ENCODE measurements around the gene CLECL1. TPM values are rescaled to one million over a fixed set of nuclear protein-coding genes. Genes with fewer than 3 reads are reported as not detected.

CLECL1 gene
- total and polyA plus RNA-seq, 3 experiments from 2014 or later = 3.6 to 14.3 (median 4.7) TPM

DNA sequence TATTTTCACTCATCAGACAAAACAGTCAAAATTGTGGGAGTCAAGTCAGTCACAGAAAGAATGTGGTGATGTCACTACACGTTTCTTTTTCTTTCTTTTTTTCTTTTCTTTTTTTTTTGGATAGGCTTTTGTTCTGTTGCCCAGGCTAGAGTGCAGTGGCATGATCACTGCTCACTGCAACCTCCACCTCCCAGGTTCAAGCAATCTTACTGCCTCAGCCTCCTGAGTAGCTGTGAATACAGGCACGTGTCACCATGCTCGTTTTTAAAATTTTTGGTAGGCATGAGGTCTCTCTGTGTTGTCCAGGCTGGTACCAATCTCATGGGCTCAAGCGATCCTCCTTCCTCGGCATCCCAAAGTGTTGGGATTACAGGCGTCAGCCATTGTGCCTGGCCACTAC, 2.3 kb downstream of the CLECL1 start:
- DNase-seq = no peak
- no peaks in the 10 kb centered on the region for H3K9me3 ChIP-seq (ENCODE audit: low read length)
- Mint-ChIP-seq H3K27ac (peak overlapping the region in 2 of 8 donors; percentile 86 to 87), H3K4me1 (peaks cover 9 to 41% (median 13%) of the 10 kb centered on the region in 3 donors), H3K27me3 (no peaks in the 10 kb centered on the region), H3K36me3 (no peaks in the 10 kb centered on the region), H3K4me3 (peak overlapping the region in 4 of 7 donors; percentile 15 to 83 (median 72)), H3K9me3 (no peaks in the 10 kb centered on the region)
- no peak overlapping the region for H3K27ac ChIP-seq (ENCODE audit: low read depth, low read length)
- H3K4me3 ChIP-seq (ENCODE audit: low read length) = no peak overlapping the region
- ChIA-PET POLR2A (no interaction called here), CTCF (interaction anchor here (1.0 kb wide), 1 partner anchor 19 kb away, joined by 3 read pairs; no protein-coding TSS in a partner anchor)
- no peaks in the 10 kb centered on the region for H3K27me3 ChIP-seq (ENCODE audit: insufficient read depth, low read length, poor library complexity, severe bottlenecking)
- no peaks in the 10 kb centered on the region for H3K36me3 ChIP-seq (ENCODE audit: insufficient read depth, low read length)
- H3K4me1 ChIP-seq (ENCODE audit: insufficient read depth, low read length) = peaks cover 3% of the 10 kb centered on the region

- H3K36me3 Mint-ChIP-seq = no peaks in the 10 kb centered on the region
- no peaks in the 10 kb centered on the region for H3K27me3 ChIP-seq (ENCODE audit: insufficient read depth, low read length, poor library complexity, severe bottlenecking)
- no peak overlapping the region for H3K4me3 ChIP-seq (ENCODE audit: low read length)
- no peaks in the 10 kb centered on the region for H3K27me3 Mint-ChIP-seq
- peak overlapping the region in 2 of 7 donors; percentile 15 to 83 for H3K4me3 Mint-ChIP-seq
- CTCF ChIA-PET = interaction anchor here (0.9 to 1.0 kb wide), 4 partner anchors 9 to 94 kb away, joined by 3 to 5 read pairs (median 3); no protein-coding TSS in a partner anchor
- H3K4me1 Mint-ChIP-seq = peaks cover 8 to 41% (median 13%) of the 10 kb centered on the region in 3 donors
- no peaks in the 10 kb centered on the region for H3K9me3 Mint-ChIP-seq
- no peak overlapping the region for H3K27ac ChIP-seq (ENCODE audit: low read depth, low read length)
- DNase-seq = no peak
- H3K9me3 ChIP-seq (ENCODE audit: low read length) = no peaks in the 10 kb centered on the region
- peaks cover 3% of the 10 kb centered on the region for H3K4me1 ChIP-seq (ENCODE audit: insufficient read depth, low read length)
- POLR2A ChIA-PET = no interaction called here
- H3K36me3 ChIP-seq (ENCODE audit: insufficient read depth, low read length) = no peaks in the 10 kb centered on the region
- peak overlapping the region in 1 of 8 donors; percentile 73 for H3K27ac Mint-ChIP-seq
Measured at GRCh38 chr12:9730011-9730410, 2.9 kb downstream of the CLECL1 start.

- Histone ChIP-seq H3K4me3 (ENCODE audit: low read length) (no peak overlapping the region), H3K27me3 (ENCODE audit: insufficient read depth, low read length, poor library complexity, severe bottlenecking) (no peaks in the 10 kb centered on the region), H3K27ac (ENCODE audit: low read depth, low read length) (no peak overlapping the region), H3K9me3 (ENCODE audit: low read length) (no peaks in the 10 kb centered on the region), H3K36me3 (ENCODE audit: insufficient read depth, low read length) (no peaks in the 10 kb centered on the region), H3K4me1 (ENCODE audit: insufficient read depth, low read length) (peaks cover 3% of the 10 kb centered on the region)
- no peaks in the 10 kb centered on the region for H3K9me3 Mint-ChIP-seq
- peaks cover 8 to 39% (median 13%) of the 10 kb centered on the region in 3 donors for H3K4me1 Mint-ChIP-seq
- H3K27me3 Mint-ChIP-seq = peaks cover 0 to 5% of the 10 kb centered on the region in 2 donors
- POLR2A ChIA-PET = no interaction called here
- CTCF ChIA-PET = interaction anchor here (0.9 kb wide), 2 partner anchors 21 to 93 kb away, joined by 3 read pairs; no protein-coding TSS in a partner anchor
- H3K4me3 Mint-ChIP-seq = no peak overlapping the region
- H3K36me3 Mint-ChIP-seq = no peaks in the 10 kb centered on the region
- DNase-seq = no peak
- H3K27ac Mint-ChIP-seq = no peak overlapping the region
Measured at GRCh38 chr12:9729082-9729481, 3.8 kb downstream of the CLECL1 start.

DNA sequence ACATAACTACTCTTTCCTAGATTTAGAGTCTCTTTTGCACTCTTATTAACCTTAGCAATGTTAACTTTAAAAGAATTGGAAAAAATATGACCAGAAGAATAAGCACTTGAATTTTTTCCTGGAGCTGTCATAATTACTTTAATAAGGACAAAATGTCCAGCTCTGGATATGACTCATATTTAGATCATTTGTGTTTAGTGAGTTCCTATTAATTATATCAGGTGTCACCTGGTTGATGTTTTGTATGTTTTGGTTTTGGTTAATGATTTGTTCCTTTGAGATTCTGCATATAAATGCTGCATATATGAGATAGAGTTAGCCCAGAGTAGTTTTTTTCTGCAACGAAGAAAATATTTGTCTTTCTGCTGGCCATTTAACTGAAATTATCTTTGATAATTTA, 5.1 kb downstream of the CLECL1 start:
- Histone ChIP-seq H3K9me3 (ENCODE audit: low read length) (no peaks in the 10 kb centered on the region), H3K27ac (ENCODE audit: low read depth, low read length) (no peak overlapping the region), H3K4me3 (ENCODE audit: low read length) (no peak overlapping the region), H3K36me3 (ENCODE audit: insufficient read depth, low read length) (no peaks in the 10 kb centered on the region), H3K4me1 (ENCODE audit: insufficient read depth, low read length) (no peaks in the 10 kb centered on the region), H3K27me3 (ENCODE audit: insufficient read depth, low read length, poor library complexity, severe bottlenecking) (no peaks in the 10 kb centered on the region)
- POLR2A ChIA-PET = no interaction called here
- peaks cover 5 to 29% (median 7%) of the 10 kb centered on the region in 3 donors for H3K4me1 Mint-ChIP-seq
- H3K36me3 Mint-ChIP-seq = peaks cover 0 to 6% (median 0%) of the 10 kb centered on the region in 3 donors
- CTCF ChIA-PET = no interaction called here
- DNase-seq = no peak
- no peak overlapping the region for H3K27ac Mint-ChIP-seq
- no peaks in the 10 kb centered on the region for H3K9me3 Mint-ChIP-seq
- H3K27me3 Mint-ChIP-seq = peaks cover 0 to 13% of the 10 kb centered on the region in 2 donors
- H3K4me3 Mint-ChIP-seq = no peak overlapping the region

- ChIA-PET CTCF (interaction anchor here (1.0 to 2.5 kb wide), 3 partner anchors 17 to 25 kb away, joined by 5 to 7 read pairs (median 5); no protein-coding TSS in a partner anchor), POLR2A (no interaction called here)
- Mint-ChIP-seq H3K4me3 (no peak overlapping the region), H3K27ac (peak overlapping the region in 1 of 8 donors; percentile 15), H3K27me3 (peaks cover 3 to 16% of the 10 kb centered on the region in 2 donors), H3K9me3 (no peaks in the 10 kb centered on the region), H3K36me3 (peaks cover 0 to 6% (median 0%) of the 10 kb centered on the region in 3 donors), H3K4me1 (peaks cover 0 to 13% (median 5%) of the 10 kb centered on the region in 3 donors)
- no peak overlapping the region for H3K4me3 ChIP-seq (ENCODE audit: low read length)
- no peak for DNase-seq
- H3K27me3 ChIP-seq (ENCODE audit: insufficient read depth, low read length, poor library complexity, severe bottlenecking) = no peaks in the 10 kb centered on the region
- no peak overlapping the region for H3K27ac ChIP-seq (ENCODE audit: low read depth, low read length)
- H3K4me1 ChIP-seq (ENCODE audit: insufficient read depth, low read length) = no peaks in the 10 kb centered on the region
- H3K36me3 ChIP-seq (ENCODE audit: insufficient read depth, low read length) = no peaks in the 10 kb centered on the region
- H3K9me3 ChIP-seq (ENCODE audit: low read length) = no peaks in the 10 kb centered on the region
Measured at GRCh38 chr12:9725213-9725870, 7.6 kb downstream of the CLECL1 start.

GRCh38 chr12:9724023-9724422, 8.9 kb downstream of the CLECL1 start:
- Mint-ChIP-seq H3K27ac (no peak overlapping the region), H3K4me1 (peaks cover 0 to 6% (median 5%) of the 10 kb centered on the region in 3 donors), H3K9me3 (no peaks in the 10 kb centered on the region), H3K27me3 (peaks cover 3 to 16% of the 10 kb centered on the region in 2 donors), H3K36me3 (peaks cover 0 to 6% (median 0%) of the 10 kb centered on the region in 3 donors), H3K4me3 (no peak overlapping the region)
- no peak for DNase-seq
- H3K36me3 ChIP-seq (ENCODE audit: insufficient read depth, low read length) = no peaks in the 10 kb centered on the region
- no peak overlapping the region for H3K4me3 ChIP-seq (ENCODE audit: low read length)
- ChIA-PET POLR2A (interaction anchor here (0.7 kb wide), 1 partner anchor 91 kb away, joined by 3 read pairs; no protein-coding TSS in a partner anchor), CTCF (interaction anchor here (2.5 kb wide), 1 partner anchor 19 kb away, joined by 7 read pairs; no protein-coding TSS in a partner anchor)
- no peaks in the 10 kb centered on the region for H3K27me3 ChIP-seq (ENCODE audit: insufficient read depth, low read length, poor library complexity, severe bottlenecking)
- no peak overlapping the region for H3K27ac ChIP-seq (ENCODE audit: low read depth, low read length)
- no peaks in the 10 kb centered on the region for H3K9me3 ChIP-seq (ENCODE audit: low read length)
- no peaks in the 10 kb centered on the region for H3K4me1 ChIP-seq (ENCODE audit: insufficient read depth, low read length)

GRCh38 chr12:9721394-9722092, 11.4 kb downstream of the CLECL1 start:
- Mint-ChIP-seq H3K4me1 (peaks cover 0 to 5% (median 4%) of the 10 kb centered on the region in 3 donors), H3K9me3 (no peaks in the 10 kb centered on the region), H3K36me3 (peaks cover 0 to 6% (median 0%) of the 10 kb centered on the region in 3 donors), H3K27ac (no peak overlapping the region), H3K27me3 (peaks cover 3 to 16% of the 10 kb centered on the region in 2 donors), H3K4me3 (no peak overlapping the region)
- CTCF ChIA-PET = interaction anchor here (2.2 kb wide), 1 partner anchor 14 kb away, joined by 11 read pairs; no protein-coding TSS in a partner anchor
- H3K36me3 ChIP-seq (ENCODE audit: insufficient read depth, low read length) = no peaks in the 10 kb centered on the region
- no peaks in the 10 kb centered on the region for H3K4me1 ChIP-seq (ENCODE audit: insufficient read depth, low read length)
- no peak for DNase-seq
- no peak overlapping the region for H3K27ac ChIP-seq (ENCODE audit: low read depth, low read length)
- POLR2A ChIA-PET = interaction anchor here (0.6 to 0.9 kb wide), 2 partner anchors 13 to 204 kb away, joined by 3 read pairs; no protein-coding TSS in a partner anchor
- H3K4me3 ChIP-seq (ENCODE audit: low read length) = no peak overlapping the region
- H3K27me3 ChIP-seq (ENCODE audit: insufficient read depth, low read length, poor library complexity, severe bottlenecking) = no peaks in the 10 kb centered on the region
- H3K9me3 ChIP-seq (ENCODE audit: low read length) = no peaks in the 10 kb centered on the region

DNA sequence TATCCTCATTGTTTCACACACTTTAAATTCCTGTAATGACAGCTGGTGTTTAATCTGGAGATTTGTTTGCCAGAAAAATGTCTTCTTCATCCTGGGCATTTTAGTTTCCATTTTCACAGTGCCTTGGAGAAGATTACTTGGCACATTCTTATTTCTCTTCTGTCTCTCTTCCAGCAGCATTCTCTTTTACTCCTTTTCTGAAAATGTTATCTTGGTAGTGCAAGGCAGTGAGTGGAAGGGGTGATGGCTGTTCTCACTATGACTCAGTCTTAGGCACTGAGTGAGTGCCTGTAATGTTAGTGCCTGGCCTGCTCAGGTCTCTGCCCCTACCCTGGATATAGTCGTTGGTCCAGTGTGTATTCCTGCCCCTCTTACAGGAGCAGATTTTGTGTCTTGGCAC, 13.1 kb downstream of the CLECL1 start:
- Histone ChIP-seq H3K9me3 (ENCODE audit: low read length) (no peaks in the 10 kb centered on the region), H3K36me3 (ENCODE audit: insufficient read depth, low read length) (no peaks in the 10 kb centered on the region), H3K27me3 (ENCODE audit: insufficient read depth, low read length, poor library complexity, severe bottlenecking) (no peaks in the 10 kb centered on the region), H3K4me1 (ENCODE audit: insufficient read depth, low read length) (no peaks in the 10 kb centered on the region), H3K27ac (ENCODE audit: low read depth, low read length) (no peak overlapping the region), H3K4me3 (ENCODE audit: low read length) (no peak overlapping the region)
- H3K27ac Mint-ChIP-seq = no peak overlapping the region
- H3K9me3 Mint-ChIP-seq = no peaks in the 10 kb centered on the region
- peaks cover 0 to 15% (median 7%) of the 10 kb centered on the region in 3 donors for H3K4me1 Mint-ChIP-seq
- H3K27me3 Mint-ChIP-seq = peaks cover 3 to 16% of the 10 kb centered on the region in 2 donors
- no peak overlapping the region for H3K4me3 Mint-ChIP-seq
- POLR2A ChIA-PET = no interaction called here
- H3K36me3 Mint-ChIP-seq = peaks cover 0 to 6% (median 2%) of the 10 kb centered on the region in 3 donors
- DNase-seq = no peak
- CTCF ChIA-PET = no interaction called here

Data from CD8-positive, alpha-beta memory T cell (primary cell).